ENCODE results near the gene KRT86. TPM values are rescaled to one million over a fixed set of nuclear protein-coding genes. Genes with fewer than 3 reads are reported as not detected.

KRT86 gene
- total and polyA plus RNA-seq, 4 donors, result 0.10 to 0.73 (median 0.38) TPM

DNA sequence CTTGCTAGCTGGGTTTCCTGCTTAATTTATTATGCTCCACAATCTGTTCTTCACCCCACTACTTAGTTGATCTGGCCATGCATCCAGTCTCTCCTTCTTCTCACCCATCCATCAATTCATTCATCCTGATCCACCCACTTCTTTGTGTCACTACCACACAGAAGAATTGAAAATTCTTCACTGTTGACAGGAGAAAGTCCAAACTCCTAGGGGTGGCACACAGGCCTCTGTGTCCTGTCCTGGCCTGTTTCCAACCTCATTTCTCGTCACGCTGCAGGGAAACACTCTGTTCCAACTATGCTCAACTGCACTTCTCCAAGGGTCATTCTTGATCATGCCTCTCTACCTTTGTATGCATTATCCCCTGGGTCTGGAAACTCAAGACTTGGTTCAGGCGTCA, 57.4 kb downstream of the KRT86 start:
- Histone ChIP-seq H3K9me3 (ENCODE audit: control insufficient read depth, insufficient read depth, low read length) (peaks cover 7% of the 10 kb centered on the region), H3K4me3 (ENCODE audit: low read depth, low read length) (no peak overlapping the region), H3K4me1 (ENCODE audit: control insufficient read depth, insufficient read depth, low read length) (no peaks in the 10 kb centered on the region), H3K27ac (ENCODE audit: low read depth, low read length) (no peak overlapping the region), H3K27me3 (ENCODE audit: control insufficient read depth, insufficient read depth, low read length) (no peaks in the 10 kb centered on the region), H3K36me3 (ENCODE audit: control insufficient read depth, insufficient read depth, low read length) (no peaks in the 10 kb centered on the region)
- WGBS (ENCODE audit: insufficient coverage), result 45% methylated on average over 2 of the region's 3 CpGs
- DNase-seq (ENCODE audit: low read depth in 4 of 6, low spot score in 6 of 6), result no peak

DNA sequence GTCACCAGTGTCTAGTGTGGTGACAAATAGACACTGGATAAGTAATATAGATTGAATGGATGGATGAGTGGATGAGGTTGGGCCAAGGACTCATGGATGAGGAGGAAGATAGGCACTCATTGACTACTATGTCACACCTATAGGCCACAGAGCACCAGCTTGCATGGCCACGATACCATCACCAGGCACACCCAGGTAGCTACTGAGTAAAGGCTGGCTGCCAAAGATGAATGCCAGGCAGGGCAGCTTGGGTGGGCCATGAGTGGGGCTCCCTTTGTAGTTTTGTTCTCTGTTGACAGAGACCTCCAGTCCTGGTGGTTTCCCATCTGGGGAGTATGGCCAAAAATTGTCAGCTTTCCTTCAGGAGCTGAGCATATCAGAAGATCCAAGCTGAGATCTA, 57.9 kb downstream of the KRT86 start:
- Histone ChIP-seq H3K36me3 (ENCODE audit: control insufficient read depth, insufficient read depth, low read length) (no peaks in the 10 kb centered on the region), H3K9me3 (ENCODE audit: control insufficient read depth, insufficient read depth, low read length) (peaks cover 7% of the 10 kb centered on the region), H3K4me3 (ENCODE audit: low read depth, low read length) (no peak overlapping the region), H3K27me3 (ENCODE audit: control insufficient read depth, insufficient read depth, low read length) (no peaks in the 10 kb centered on the region), H3K4me1 (ENCODE audit: control insufficient read depth, insufficient read depth, low read length) (no peaks in the 10 kb centered on the region), H3K27ac (ENCODE audit: low read depth, low read length) (no peak overlapping the region)
- no peak for DNase-seq (ENCODE audit: low read depth in 4 of 6, low spot score in 6 of 6)
- WGBS (ENCODE audit: insufficient coverage), result no CpG with 5 or more reads among the region's 1 CpG

DNA sequence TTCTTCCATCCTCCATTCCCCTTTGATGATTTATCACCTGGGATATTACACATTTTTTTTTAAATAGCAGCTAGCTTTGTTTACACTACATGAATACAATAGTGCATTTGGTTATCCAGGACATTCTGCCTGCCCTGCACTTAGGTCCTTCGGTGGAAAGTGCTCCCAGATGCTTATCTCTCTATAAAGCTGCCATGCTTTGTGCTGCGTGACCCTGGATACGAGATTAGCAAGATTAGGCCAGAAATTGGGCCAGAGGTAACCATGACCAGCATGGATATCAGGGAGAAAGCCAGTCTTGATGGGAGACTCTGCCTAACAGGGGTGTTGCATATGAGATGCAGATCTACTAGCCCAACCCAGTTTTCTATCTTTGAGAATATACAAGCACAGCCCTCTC, 58.9 kb downstream of the KRT86 start:
- WGBS (ENCODE audit: insufficient coverage), result 62% methylated on average over 3 of the region's 3 CpGs
- no peaks in the 10 kb centered on the region for H3K27me3 ChIP-seq (ENCODE audit: control insufficient read depth, insufficient read depth, low read length)
- peaks cover 7% of the 10 kb centered on the region for H3K9me3 ChIP-seq (ENCODE audit: control insufficient read depth, insufficient read depth, low read length)
- DNase-seq (ENCODE audit: low read depth in 4 of 6, low spot score in 6 of 6), result no peak
- H3K36me3 ChIP-seq (ENCODE audit: control insufficient read depth, insufficient read depth, low read length), result no peaks in the 10 kb centered on the region
- no peak overlapping the region for H3K4me3 ChIP-seq (ENCODE audit: low read depth, low read length)
- no peak overlapping the region for H3K27ac ChIP-seq (ENCODE audit: low read depth, low read length)
- no peaks in the 10 kb centered on the region for H3K4me1 ChIP-seq (ENCODE audit: control insufficient read depth, insufficient read depth, low read length)

- no peaks in the 10 kb centered on the region for H3K4me1 ChIP-seq (ENCODE audit: control insufficient read depth, insufficient read depth, low read length)
- H3K9me3 ChIP-seq (ENCODE audit: control insufficient read depth, insufficient read depth, low read length), result peaks cover 7% of the 10 kb centered on the region
- H3K4me3 ChIP-seq (ENCODE audit: low read depth, low read length), result no peak overlapping the region
- no peak overlapping the region for H3K27ac ChIP-seq (ENCODE audit: low read depth, low read length)
- H3K36me3 ChIP-seq (ENCODE audit: control insufficient read depth, insufficient read depth, low read length), result no peaks in the 10 kb centered on the region
- H3K27me3 ChIP-seq (ENCODE audit: control insufficient read depth, insufficient read depth, low read length), result no peaks in the 10 kb centered on the region
- no peak for DNase-seq (ENCODE audit: low read depth in 4 of 6, low spot score in 6 of 6)
- WGBS (ENCODE audit: insufficient coverage), result no CpG with 5 or more reads among the region's 3 CpGs
Observed at GRCh38 chr12:52334185-52334584, 59.7 kb downstream of the KRT86 start.

- H3K9me3 ChIP-seq (ENCODE audit: control insufficient read depth, insufficient read depth, low read length), result peaks cover 7% of the 10 kb centered on the region
- 87% methylated on average over 2 of the region's 4 CpGs for WGBS (ENCODE audit: insufficient coverage)
- DNase-seq (ENCODE audit: low read depth in 4 of 6, low spot score in 6 of 6), result peak in 2 of 6 donors; percentile 14 to 30
- H3K27me3 ChIP-seq (ENCODE audit: control insufficient read depth, insufficient read depth, low read length), result no peaks in the 10 kb centered on the region
- no peaks in the 10 kb centered on the region for H3K4me1 ChIP-seq (ENCODE audit: control insufficient read depth, insufficient read depth, low read length)
- no peak overlapping the region for H3K4me3 ChIP-seq (ENCODE audit: low read depth, low read length)
- H3K36me3 ChIP-seq (ENCODE audit: control insufficient read depth, insufficient read depth, low read length), result no peaks in the 10 kb centered on the region
- no peak overlapping the region for H3K27ac ChIP-seq (ENCODE audit: low read depth, low read length)
Observed at GRCh38 chr12:52335598-52336262, 61.3 kb downstream of the KRT86 start.

DNA sequence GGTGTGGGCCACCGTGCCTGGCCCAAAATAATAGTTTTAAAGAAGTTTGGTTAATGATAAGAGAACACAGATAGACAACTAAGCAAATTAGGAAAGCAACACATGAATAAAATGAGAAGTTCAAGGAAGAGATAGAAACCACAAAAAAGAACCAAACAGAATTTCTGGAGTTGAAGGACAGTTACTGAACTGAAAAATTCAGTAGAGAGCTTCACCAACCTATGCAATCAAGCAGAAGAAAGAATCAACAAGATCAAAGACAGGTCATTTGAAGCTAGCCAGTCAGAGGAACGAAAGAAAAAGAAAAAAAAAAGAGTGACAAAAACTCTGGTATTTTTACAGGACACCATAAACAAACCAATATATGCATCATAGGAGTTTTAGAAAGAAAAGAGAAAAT, 62.2 kb downstream of the KRT86 start:
- Histone ChIP-seq H3K4me1 (ENCODE audit: control insufficient read depth, insufficient read depth, low read length) (no peaks in the 10 kb centered on the region), H3K9me3 (ENCODE audit: control insufficient read depth, insufficient read depth, low read length) (peaks cover 7% of the 10 kb centered on the region), H3K27ac (ENCODE audit: low read depth, low read length) (no peak overlapping the region), H3K27me3 (ENCODE audit: control insufficient read depth, insufficient read depth, low read length) (no peaks in the 10 kb centered on the region), H3K36me3 (ENCODE audit: control insufficient read depth, insufficient read depth, low read length) (no peaks in the 10 kb centered on the region), H3K4me3 (ENCODE audit: low read depth, low read length) (no peak overlapping the region)
- DNase-seq (ENCODE audit: low read depth in 4 of 6, low spot score in 6 of 6), result no peak
- WGBS (ENCODE audit: insufficient coverage), result no CpG with 5 or more reads among the region's 2 CpGs

GRCh38 chr12:52337054-52337453, 62.6 kb downstream of the KRT86 start:
- Histone ChIP-seq H3K4me1 (ENCODE audit: control insufficient read depth, insufficient read depth, low read length) (no peaks in the 10 kb centered on the region), H3K27me3 (ENCODE audit: control insufficient read depth, insufficient read depth, low read length) (no peaks in the 10 kb centered on the region), H3K27ac (ENCODE audit: low read depth, low read length) (no peak overlapping the region), H3K9me3 (ENCODE audit: control insufficient read depth, insufficient read depth, low read length) (peaks cover 7% of the 10 kb centered on the region), H3K4me3 (ENCODE audit: low read depth, low read length) (no peak overlapping the region), H3K36me3 (ENCODE audit: control insufficient read depth, insufficient read depth, low read length) (no peaks in the 10 kb centered on the region)
- WGBS (ENCODE audit: insufficient coverage), result no CpG with 5 or more reads among the region's 1 CpG
- no peak for DNase-seq (ENCODE audit: low read depth in 4 of 6, low spot score in 6 of 6)

DNA sequence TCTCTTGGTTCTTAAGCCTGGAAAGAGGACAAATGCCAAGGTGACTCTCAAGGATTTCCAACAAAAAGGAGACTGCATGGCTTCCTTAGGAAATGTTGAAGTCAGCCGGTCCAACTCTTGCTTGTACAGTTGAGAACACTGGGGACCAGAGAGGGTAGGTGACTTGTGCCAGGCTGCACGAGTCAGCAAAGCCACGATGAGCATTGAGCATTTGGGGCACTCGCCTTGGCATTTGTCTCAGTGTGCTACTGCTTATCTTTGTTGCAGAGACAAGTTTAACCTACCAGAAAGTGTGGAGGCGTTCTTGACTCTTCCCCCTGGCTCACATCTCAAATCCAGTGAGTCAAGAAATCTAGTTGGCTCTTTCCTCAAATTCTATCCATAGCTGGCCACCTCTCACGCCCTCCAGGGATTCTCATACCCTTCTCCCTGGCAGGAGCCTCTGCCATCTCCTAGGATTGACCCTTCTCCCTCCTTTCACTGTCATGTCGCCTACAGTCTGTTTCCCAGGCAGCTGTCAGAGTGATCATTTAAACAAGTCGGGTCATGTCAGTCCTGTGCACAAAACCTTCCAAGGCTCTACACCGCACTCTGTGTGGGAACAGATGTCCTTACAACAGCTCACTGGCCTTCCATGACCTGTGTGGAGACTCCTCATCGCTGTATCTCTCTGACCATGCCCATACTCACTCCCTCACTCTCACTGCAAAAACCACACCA, 64.0 kb downstream of the KRT86 start:
- Histone ChIP-seq H3K27ac (ENCODE audit: low read depth, low read length) (no peak overlapping the region), H3K9me3 (ENCODE audit: control insufficient read depth, insufficient read depth, low read length) (peaks cover 7% of the 10 kb centered on the region), H3K4me3 (ENCODE audit: low read depth, low read length) (no peak overlapping the region), H3K36me3 (ENCODE audit: control insufficient read depth, insufficient read depth, low read length) (no peaks in the 10 kb centered on the region), H3K4me1 (ENCODE audit: control insufficient read depth, insufficient read depth, low read length) (no peaks in the 10 kb centered on the region), H3K27me3 (ENCODE audit: control insufficient read depth, insufficient read depth, low read length) (no peaks in the 10 kb centered on the region)
- WGBS (ENCODE audit: insufficient coverage), result 84% methylated on average over 10 of the region's 10 CpGs
- no peak for DNase-seq (ENCODE audit: low read depth in 4 of 6, low spot score in 6 of 6)

GRCh38 chr12:52341066-52341580, 66.7 kb downstream of the KRT86 start:
- H3K27ac ChIP-seq (ENCODE audit: low read depth, low read length), result no peak overlapping the region
- no peak overlapping the region for H3K4me3 ChIP-seq (ENCODE audit: low read depth, low read length)
- no peaks in the 10 kb centered on the region for H3K27me3 ChIP-seq (ENCODE audit: control insufficient read depth, insufficient read depth, low read length)
- H3K9me3 ChIP-seq (ENCODE audit: control insufficient read depth, insufficient read depth, low read length), result no peaks in the 10 kb centered on the region
- no peaks in the 10 kb centered on the region for H3K4me1 ChIP-seq (ENCODE audit: control insufficient read depth, insufficient read depth, low read length)
- H3K36me3 ChIP-seq (ENCODE audit: control insufficient read depth, insufficient read depth, low read length), result no peaks in the 10 kb centered on the region
- WGBS (ENCODE audit: insufficient coverage), result 87% methylated on average over 12 of the region's 14 CpGs
- DNase-seq (ENCODE audit: low read depth in 4 of 6, low spot score in 6 of 6), result no peak
